Measurements from ENCODE around the gene CCDC157.

The CCDC157 gene

DNA sequence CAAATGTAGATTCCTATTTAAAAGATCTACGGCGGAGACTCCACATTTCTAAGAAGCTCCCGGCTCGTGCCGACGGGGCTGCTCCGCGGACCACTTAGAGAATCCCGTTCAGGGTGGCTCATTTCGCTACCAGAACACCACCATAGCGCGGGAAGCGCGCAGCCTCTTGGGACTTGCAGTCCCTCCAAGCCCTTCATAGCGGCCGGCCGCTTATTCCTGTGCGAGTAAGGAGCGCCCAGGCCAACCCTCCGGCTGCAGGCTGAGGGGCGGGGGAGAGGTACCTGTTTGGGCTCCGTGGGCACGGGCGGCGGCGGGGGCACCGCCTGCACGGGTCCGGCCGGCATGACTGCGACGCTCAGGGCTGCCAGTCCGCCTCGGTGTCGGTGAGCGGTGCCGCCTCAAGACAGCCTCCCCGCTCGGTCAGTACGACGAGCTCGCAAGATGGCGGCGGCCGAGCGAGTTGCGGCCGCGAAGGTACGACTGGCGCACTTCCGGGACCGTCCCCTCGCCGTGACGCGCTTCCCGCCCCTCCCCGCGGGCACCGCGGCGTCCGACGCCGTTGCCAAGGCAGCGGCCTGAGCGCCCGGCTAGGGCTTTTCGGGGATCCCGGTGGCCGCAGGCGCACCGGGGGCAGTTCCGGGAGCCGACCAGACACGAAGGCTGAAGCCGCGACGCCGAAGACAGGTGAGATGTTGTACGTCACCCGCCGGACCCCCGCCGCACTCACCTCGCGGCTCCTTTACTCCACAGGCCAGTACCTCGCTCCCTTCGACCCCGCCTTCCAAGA, at the start of gene CCDC157, which contains the start of gene SF3A1:
Gene CCDC157 (plus strand): TSS at position 559 of the 787 bp plus-strand sequence. CDS start 8,994 bp downstream, outside the sequence.
Gene SF3A1 (minus strand): TSS at position 446 of the 787 bp plus-strand sequence. CDS start 102 bp downstream, at position 344.
- Histone ChIP-seq H3K4me1 (ENCODE audit: insufficient read depth, poor library complexity, severe bottlenecking) (peaks cover 5% of the 10 kb centered on the region), H3K4me3 (ENCODE audit: severe bottlenecking) (peak within 1 kb of the TSS; percentile 87), H3K27ac (ENCODE audit: poor library complexity, severe bottlenecking) (peak within 1 kb of the TSS; percentile 59), H3K9me3 (ENCODE audit: severe bottlenecking) (no peaks in the 10 kb centered on the region), H3K27me3 (ENCODE audit: insufficient read depth, poor library complexity, severe bottlenecking) (no peaks in the 10 kb centered on the region), H3K36me3 (ENCODE audit: low read depth) (peaks cover 24% of the 10 kb centered on the region)
- ATAC-seq (ENCODE audit: low read depth) (peak; percentile 95), DNase-seq (ENCODE audit: low spot score) (peak; percentile 95)
- TF ChIP-seq, protein P1, sequence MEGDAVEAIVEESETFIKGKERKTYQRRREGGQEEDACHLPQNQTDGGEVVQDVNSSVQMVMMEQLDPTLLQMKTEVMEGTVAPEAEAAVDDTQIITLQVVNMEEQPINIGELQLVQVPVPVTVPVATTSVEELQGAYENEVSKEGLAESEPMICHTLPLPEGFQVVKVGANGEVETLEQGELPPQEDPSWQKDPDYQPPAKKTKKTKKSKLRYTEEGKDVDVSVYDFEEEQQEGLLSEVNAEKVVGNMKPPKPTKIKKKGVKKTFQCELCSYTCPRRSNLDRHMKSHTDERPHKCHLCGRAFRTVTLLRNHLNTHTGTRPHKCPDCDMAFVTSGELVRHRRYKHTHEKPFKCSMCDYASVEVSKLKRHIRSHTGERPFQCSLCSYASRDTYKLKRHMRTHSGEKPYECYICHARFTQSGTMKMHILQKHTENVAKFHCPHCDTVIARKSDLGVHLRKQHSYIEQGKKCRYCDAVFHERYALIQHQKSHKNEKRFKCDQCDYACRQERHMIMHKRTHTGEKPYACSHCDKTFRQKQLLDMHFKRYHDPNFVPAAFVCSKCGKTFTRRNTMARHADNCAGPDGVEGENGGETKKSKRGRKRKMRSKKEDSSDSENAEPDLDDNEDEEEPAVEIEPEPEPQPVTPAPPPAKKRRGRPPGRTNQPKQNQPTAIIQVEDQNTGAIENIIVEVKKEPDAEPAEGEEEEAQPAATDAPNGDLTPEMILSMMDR (IDR thresholded peaks at IDR 0.05; ENCODE audit: poor library complexity, severe bottlenecking), result no peak

DNA sequence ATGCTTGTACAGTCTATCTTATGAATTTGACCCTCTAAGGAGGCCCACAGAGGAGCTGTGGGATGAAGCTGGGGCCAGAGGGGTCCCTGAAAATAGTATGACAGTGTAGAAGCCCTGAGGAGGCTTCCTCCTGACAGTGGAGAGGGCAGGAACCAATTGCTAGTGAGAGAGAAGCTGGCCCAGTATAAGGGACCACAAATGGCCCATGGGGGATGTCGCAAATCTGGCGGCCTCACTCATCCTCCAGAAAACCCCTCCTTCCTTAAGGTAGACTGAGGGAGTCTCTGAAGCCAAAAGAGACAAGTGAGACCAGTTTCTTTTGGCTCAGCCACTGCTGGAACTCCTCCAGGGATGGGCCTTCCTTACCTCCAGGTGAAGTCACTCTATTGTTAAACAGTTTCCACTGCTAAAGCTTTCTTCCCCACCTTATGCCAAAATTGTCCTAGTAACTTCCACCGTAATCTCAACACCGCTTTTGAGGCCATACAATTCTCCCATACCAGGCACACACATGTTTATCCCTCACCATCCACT, 49.7 kb upstream of the CCDC157 start:
- TF ChIP-seq, protein P1 (IDR thresholded peaks at IDR 0.05; ENCODE audit: poor library complexity, severe bottlenecking), result no peak
- H3K27ac ChIP-seq (ENCODE audit: poor library complexity, severe bottlenecking), result peak overlapping the region; percentile 85
- no peaks in the 10 kb centered on the region for H3K27me3 ChIP-seq (ENCODE audit: insufficient read depth, poor library complexity, severe bottlenecking)
- no peak for ATAC-seq (ENCODE audit: low read depth)
- H3K36me3 ChIP-seq (ENCODE audit: low read depth), result peaks cover 7% of the 10 kb centered on the region
- DNase-seq (ENCODE audit: low spot score), result no peak
- H3K9me3 ChIP-seq (ENCODE audit: severe bottlenecking), result no peaks in the 10 kb centered on the region
- peaks cover 52% of the 10 kb centered on the region for H3K4me1 ChIP-seq (ENCODE audit: insufficient read depth, poor library complexity, severe bottlenecking)
- H3K4me3 ChIP-seq (ENCODE audit: severe bottlenecking), result no peak overlapping the region

DNA sequence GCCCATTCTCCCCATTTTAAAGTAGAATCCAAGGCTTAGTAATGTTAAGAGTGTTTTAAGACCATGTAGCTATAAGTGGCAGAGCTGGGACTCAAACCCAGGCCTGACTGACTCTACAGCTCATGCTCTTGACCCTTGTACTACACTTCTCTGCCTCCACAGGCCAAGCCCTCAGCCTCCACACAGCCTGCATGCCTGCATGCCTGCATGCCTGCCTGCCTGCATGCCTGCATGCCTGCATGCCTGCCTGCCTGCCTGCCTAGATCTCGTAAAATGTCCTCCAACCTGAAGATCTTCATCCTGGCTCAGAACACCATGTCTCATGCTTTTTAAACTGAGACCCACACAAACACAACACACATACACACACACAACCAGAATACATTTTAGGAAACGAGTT, 48.7 kb upstream of the CCDC157 start:
- ATAC-seq (ENCODE audit: low read depth) (no peak), DNase-seq (ENCODE audit: low spot score) (no peak)
- TF ChIP-seq, protein P1 (IDR thresholded peaks at IDR 0.05; ENCODE audit: poor library complexity, severe bottlenecking), result no peak
- H3K36me3 ChIP-seq (ENCODE audit: low read depth), result peaks cover 5% of the 10 kb centered on the region
- no peak overlapping the region for H3K27ac ChIP-seq (ENCODE audit: poor library complexity, severe bottlenecking)
- no peak overlapping the region for H3K4me3 ChIP-seq (ENCODE audit: severe bottlenecking)
- no peaks in the 10 kb centered on the region for H3K27me3 ChIP-seq (ENCODE audit: insufficient read depth, poor library complexity, severe bottlenecking)
- peaks cover 51% of the 10 kb centered on the region for H3K4me1 ChIP-seq (ENCODE audit: insufficient read depth, poor library complexity, severe bottlenecking)
- H3K9me3 ChIP-seq (ENCODE audit: severe bottlenecking), result no peaks in the 10 kb centered on the region

DNA sequence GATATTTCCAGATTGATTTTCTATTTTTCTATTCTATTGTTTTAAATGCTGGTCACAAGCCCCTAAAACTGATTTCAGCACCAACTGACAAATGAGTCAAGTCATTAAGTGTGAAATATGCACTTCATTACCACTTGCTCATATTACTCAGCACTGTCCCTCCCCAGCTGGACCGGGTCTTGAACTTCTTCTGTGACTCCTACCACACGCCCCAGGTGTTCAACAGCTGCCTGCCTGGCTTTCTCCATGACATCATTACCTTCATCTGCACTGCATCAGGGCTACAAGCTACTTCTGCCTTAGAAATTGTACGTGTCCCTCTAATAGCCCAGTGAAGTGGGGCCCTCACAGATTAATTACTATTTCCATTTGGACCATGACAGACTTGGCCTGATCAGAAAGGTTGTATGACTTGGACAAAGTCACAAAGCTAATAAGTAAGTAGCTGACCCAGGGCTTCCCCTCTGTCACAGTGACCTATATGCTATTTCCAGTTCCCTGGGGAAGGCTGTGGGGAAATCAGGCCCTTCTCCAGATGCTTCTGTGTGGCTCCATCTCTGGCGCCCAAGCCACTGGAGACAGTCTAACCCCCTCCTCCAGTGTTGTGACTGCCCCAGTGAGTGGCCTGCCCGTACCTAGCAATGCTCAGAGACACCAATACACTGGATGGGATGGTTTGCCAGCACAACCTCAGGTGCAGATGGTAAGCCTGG, 48.1 kb upstream of the CCDC157 start:
- H3K4me1 ChIP-seq (ENCODE audit: insufficient read depth, poor library complexity, severe bottlenecking), result peaks cover 52% of the 10 kb centered on the region

More for the DNA sequence above, 48.1 kb upstream of the CCDC157 start:
- Histone ChIP-seq H3K9me3 (ENCODE audit: severe bottlenecking) (no peaks in the 10 kb centered on the region), H3K4me3 (ENCODE audit: severe bottlenecking) (no peak overlapping the region), H3K36me3 (ENCODE audit: low read depth) (peaks cover 3% of the 10 kb centered on the region), H3K27me3 (ENCODE audit: insufficient read depth, poor library complexity, severe bottlenecking) (no peaks in the 10 kb centered on the region), H3K27ac (ENCODE audit: poor library complexity, severe bottlenecking) (no peak overlapping the region)
- no peak for ATAC-seq (ENCODE audit: low read depth)
- TF ChIP-seq, protein P1 (IDR thresholded peaks at IDR 0.05; ENCODE audit: poor library complexity, severe bottlenecking), result no peak
- DNase-seq (ENCODE audit: low spot score), result no peak

All from RWPE2 (cell line).